H1 (cell line): Measurements from ENCODE around the gene CNIH3. TPM values are rescaled to one million over a fixed set of nuclear protein-coding genes. Genes with fewer than 3 reads are reported as not detected.

Source experiments
- CTCF ChIA-PET: fragments of 300-600 bp; sonication (Branson Sonifier 250); formaldehyde crosslinking; loops from one replicate; lab custom pipeline; 2021; ENCODE audit not compliant: partially characterized antibody; lab: Charles Lee
- POLR2A ChIA-PET: fragments of 300-600 bp; sonication (Branson Sonifier 250); formaldehyde crosslinking; loops from one replicate; lab custom pipeline; 2021; ENCODE audit warnings: inconsistent platforms; ENCODE audit not compliant: partially characterized antibody; lab: Charles Lee
- DNase-seq, 2 experiments: peaks; one replicate each; pipeline versions ENCODE4 v3.0.0 to v3.0.0-alpha.2; 2010 to 2022; ENCODE audit warnings: low spot score in 2 of 2, low read depth in 1 of 2, mixed read lengths in 1 of 2
- FAIRE-seq: peaks from 2 replicates; lab custom pipeline; 2011; peaks lifted over from hg19 to GRCh38; lab: Jason Lieb, UNC
- H2AFZ ChIP-seq: 2 replicates; pipeline ENCODE4 v1.8.1; 2012; ENCODE audit warnings: low read length, inconsistent platforms
- H2AK5ac ChIP-seq: 2 replicates; pipeline ENCODE4 v1.6.1; 2013; ENCODE audit warnings: low read depth, low read length
- H2BK120ac ChIP-seq: replicated peaks from 2 replicates; pipeline ENCODE3; 2013; ENCODE audit warnings: low read depth, low read length, inconsistent platforms
- H2BK12ac ChIP-seq: 2 replicates; pipeline ENCODE4 v1.6.1; 2013; ENCODE audit warnings: low read depth, low read length
- H2BK15ac ChIP-seq: 2 replicates; pipeline ENCODE4 v1.6.1; 2013; ENCODE audit warnings: low read length
- H2BK20ac ChIP-seq: 2 replicates; pipeline ENCODE4 v1.6.1; 2013; ENCODE audit warnings: low read length
- H2BK5ac ChIP-seq: 2 replicates; pipeline ENCODE4 v1.6.1; 2013; ENCODE audit warnings: low read depth, low read length
- H3K14ac ChIP-seq: 2 replicates; pipeline ENCODE4 v1.6.1; 2013; ENCODE audit warnings: inconsistent platforms; ENCODE audit not compliant: insufficient read length
- H3K18ac ChIP-seq: 2 replicates; pipeline ENCODE4 v1.6.1; 2013; ENCODE audit warnings: low read length; ENCODE audit errors: extremely low read depth
- H3K23ac ChIP-seq: 2 replicates; pipeline ENCODE4 v1.6.1; 2013; ENCODE audit warnings: inconsistent platforms; ENCODE audit not compliant: insufficient read length
- H3K23me2 ChIP-seq: 2 replicates; pipeline ENCODE4 v1.6.1; 2013; ENCODE audit warnings: low read depth, low read length
- H3K27ac ChIP-seq: 2 replicates; pipeline ENCODE4 v1.6.1; 2011; ENCODE audit warnings: low read depth, low read length, inconsistent platforms
- H3K27me3 ChIP-seq, 4 experiments: replicated peaks in 1 of 4; 1 replicate in 1 of 4; 2 replicates in 3 of 4; pipeline versions ENCODE4 v1.6.1 to v1.8.1; 2011 to 2013; ENCODE audit warnings: low read length in 3 of 4, mild to moderate bottlenecking in 3 of 4, inconsistent platforms in 2 of 4, mixed read lengths in 2 of 4, moderate library complexity in 1 of 4; ENCODE audit not compliant: control insufficient read depth in 3 of 4, insufficient read depth in 3 of 4; ENCODE audit errors: extremely low read depth in 1 of 4
- H3K36me3 ChIP-seq, 4 experiments: 2 replicates each; pipeline versions ENCODE4 v1.6.1 to v1.8.1; 2011 to 2013; ENCODE audit warnings: mild to moderate bottlenecking in 4 of 4, low read length in 3 of 4, moderate library complexity in 2 of 4, control low read depth in 1 of 4, inconsistent platforms in 1 of 4; ENCODE audit not compliant: insufficient read depth in 4 of 4, control insufficient read depth in 2 of 4
- H3K4ac ChIP-seq: replicated peaks from 2 replicates; pipeline ENCODE3; 2013; ENCODE audit warnings: low read length, low read depth, mixed read lengths, inconsistent platforms; ENCODE audit not compliant: insufficient read length
- H3K4me1 ChIP-seq, 4 experiments: replicated peaks in 1 of 4; 1 replicate in 1 of 4; 2 replicates in 3 of 4; pipeline versions ENCODE4 v1.6.1 to v1.8.1; 2011 to 2013; ENCODE audit warnings: low read length in 3 of 4, inconsistent platforms in 2 of 4, mixed read lengths in 1 of 4; ENCODE audit not compliant: insufficient read depth in 4 of 4, control insufficient read depth in 3 of 4
- H3K4me2 ChIP-seq, 2 experiments: 2 replicates each; pipeline versions ENCODE4 v1.6.1 to v1.8.1; 2011 to 2013; ENCODE audit warnings: low read depth in 2 of 2, low read length in 2 of 2, control low read depth in 1 of 2, inconsistent platforms in 1 of 2, mild to moderate bottlenecking in 1 of 2; ENCODE audit not compliant: insufficient read depth in 1 of 2
- H3K4me3 ChIP-seq, 4 experiments: fragments of 200-600, 300-600 bp in 1 of 4; sonication (generic), shearing (Covaris generic), sonication (Bioruptor Twin) in 1 of 4; 2 replicates each; pipeline versions ENCODE4 v1.5.1 to v1.8.1; 2011 to 2016; ENCODE audit warnings: low read length in 4 of 4, low read depth in 3 of 4, control low read depth in 2 of 4, inconsistent platforms in 2 of 4, mild to moderate bottlenecking in 2 of 4, mixed read lengths in 1 of 4, moderate library complexity in 1 of 4; ENCODE audit not compliant: insufficient read depth in 2 of 4; ENCODE audit errors: extremely low read depth in 1 of 4
- H3K56ac ChIP-seq: replicated peaks from 2 replicates; pipeline ENCODE3; 2013; ENCODE audit warnings: low read depth, mild to moderate bottlenecking, mixed read lengths, low read length, inconsistent platforms; ENCODE audit not compliant: insufficient read length
- H3K79me1 ChIP-seq: 2 replicates; pipeline ENCODE4 v1.6.1; 2013; ENCODE audit warnings: low read depth, low read length, control low read depth
- H3K79me2 ChIP-seq, 2 experiments: 2 replicates each; pipeline versions ENCODE4 v1.6.1 to v1.8.1; 2012 to 2013; ENCODE audit warnings: low read length in 2 of 2, mild to moderate bottlenecking in 2 of 2, inconsistent platforms in 1 of 2; ENCODE audit not compliant: insufficient read depth in 2 of 2, control insufficient read depth in 1 of 2
- H3K9ac ChIP-seq, 4 experiments: replicated peaks in 1 of 4; 1 replicate in 1 of 4; 2 replicates in 3 of 4; pipeline versions ENCODE4 v1.6.1 to v1.8.1; 2011 to 2013; ENCODE audit warnings: low read depth in 3 of 4, low read length in 3 of 4, control low read depth in 2 of 4, mild to moderate bottlenecking in 2 of 4, moderate library complexity in 2 of 4, inconsistent platforms in 1 of 4; ENCODE audit errors: extremely low read depth in 1 of 4
- H3K9me3 ChIP-seq, 2 experiments: 2 replicates each; pipeline versions ENCODE4 v1.6.1 to v1.8.1; 2012 to 2013; ENCODE audit warnings: mild to moderate bottlenecking in 2 of 2, moderate library complexity in 2 of 2, control low read depth in 1 of 2, inconsistent platforms in 1 of 2, low read depth in 1 of 2, low read length in 1 of 2, mixed read lengths in 1 of 2; ENCODE audit not compliant: insufficient read depth in 2 of 2
- H4K20me1 ChIP-seq, 2 experiments: replicated peaks in 1 of 2; 2 replicates each; pipeline versions ENCODE3 to v1.8.1; 2011 to 2013; ENCODE audit warnings: inconsistent platforms in 2 of 2, low read length in 2 of 2, mild to moderate bottlenecking in 1 of 2; ENCODE audit not compliant: insufficient read depth in 2 of 2, control insufficient read depth in 1 of 2
- H4K5ac ChIP-seq: 2 replicates; pipeline ENCODE4 v1.6.1; 2013; ENCODE audit warnings: low read length, low read depth, mixed read lengths, inconsistent platforms; ENCODE audit not compliant: insufficient read length
- H4K8ac ChIP-seq: 2 replicates; pipeline ENCODE4 v1.8.0; 2013; ENCODE audit warnings: mild to moderate bottlenecking, moderate library complexity, low read length, inconsistent platforms; ENCODE audit not compliant: insufficient read depth; ENCODE audit errors: extremely low read depth
- H4K91ac ChIP-seq: replicated peaks from 2 replicates; pipeline ENCODE3; 2013; ENCODE audit warnings: low read length, mixed read lengths, inconsistent platforms; ENCODE audit not compliant: insufficient read length
- BACH1 ChIP-seq: IDR thresholded peaks from 2 replicates; pipeline ENCODE4 v1.6.1; 2012; ENCODE audit warnings: low read length, improper control_type of control experiment
- CBX8 ChIP-seq: fragments of 300-800, 300-1000 bp; sonication (generic); IDR thresholded peaks from 2 replicates; pipeline ENCODE4 v1.7.1; 2016; ENCODE audit warnings: low read depth, low read length, borderline replicate concordance
- CHD2 ChIP-seq: IDR thresholded peaks from 2 replicates; pipeline ENCODE4 v1.6.1; 2012; ENCODE audit warnings: low read length, improper control_type of control experiment
- EP300 ChIP-seq, 2 experiments: IDR thresholded peaks; 1 replicate in 1 of 2; 2 replicates in 1 of 2; pipeline ENCODE4 v1.6.1; 2011 to 2012; ENCODE audit warnings: low read depth in 2 of 2, low read length in 2 of 2, mild to moderate bottlenecking in 2 of 2, borderline replicate concordance in 1 of 2, inconsistent platforms in 1 of 2, moderate library complexity in 1 of 2
- POLR2A ChIP-seq, 2 experiments: IDR thresholded peaks; 1 replicate in 1 of 2; 2 replicates in 1 of 2; pipeline ENCODE4 v1.6.1; 2011; ENCODE audit warnings: low read depth in 2 of 2, low read length in 2 of 2, mild to moderate bottlenecking in 2 of 2; ENCODE audit errors: control extremely low read depth in 1 of 2
- RAD21 ChIP-seq, 2 experiments: IDR thresholded peaks in 1 of 2; conservative IDR thresholded peaks in 1 of 2; 2 replicates each; pipeline ENCODE4 v1.6.1; 2011; ENCODE audit warnings: low read depth in 2 of 2, low read length in 2 of 2, improper control_type of control experiment in 1 of 2, inconsistent platforms in 1 of 2, mild to moderate bottlenecking in 1 of 2, moderate library complexity in 1 of 2
- RBBP5 ChIP-seq: IDR thresholded peaks from 2 replicates; pipeline ENCODE4 v1.7.1; 2012; ENCODE audit warnings: low read depth, mild to moderate bottlenecking, inconsistent platforms, low read length, moderate library complexity, borderline replicate concordance
- SIX5 ChIP-seq: IDR thresholded peaks from 2 replicates; pipeline ENCODE4 v1.6.1; 2011; ENCODE audit warnings: mild to moderate bottlenecking, low read depth, low read length
- WGBS, 2 experiments: shearing (Covaris generic) in 1 of 2; methylation state at CpG; one replicate each; pipeline versions ENCODE4 v1.1.6 to v1.1.7; 2013 to 2015; ENCODE audit warnings: low lambda C conversion rate in 2 of 2, mixed read lengths in 2 of 2, inconsistent platforms in 1 of 2, low coverage in 1 of 2, missing lambda C conversion rate in 1 of 2; ENCODE audit not compliant: insufficient replicate concordance in 2 of 2, insufficient coverage in 1 of 2, insufficient read length in 1 of 2; ENCODE audit errors: extremely low coverage in 1 of 2, missing lambda C conversion rate in 1 of 2; 5-methylcytosine and 5-hydroxymethylcytosine counted together
- polyA plus RNA-seq, 7 experiments: library from polyadenylated mRNA; depleted of rRNA in 3 of 7; stranded (reverse) in 5 of 7; unstranded in 2 of 7; fragments of >200 nt in 5 of 7; fragments of 200-250 nt in 2 of 7; gene quantifications; 1 replicate in 5 of 7; 2 replicates in 1 of 7; 4 replicates in 1 of 7; pipeline versions ENCODE4 v1.2.1 to v1.2.3, GENCODE V29; 2011 to 2013; ENCODE audit warnings: missing spikeins in 2 of 7, mixed read lengths in 2 of 7
- total RNA-seq: library from RNA; stranded (reverse); fragmentation: NEBNext Ultra II Directional; extraction: Animal tissue kit (Norgen Biotek cat#: 25700); gene quantifications from 2 replicates; pipeline ENCODE4 v1.2.1, GENCODE V29; 2021

The CNIH3 gene
- total and polyA plus RNA-seq, 2 of the 8 experiments (the other 6 are each of a cell fraction or from before 2014, with no cell fraction given) = 3.7 to 5.6 TPM

- H2AFZ ChIP-seq = no peak overlapping the region
- H3K79me1 ChIP-seq = no peaks in the 10 kb centered on the region
- H3K9me3 ChIP-seq = no peaks in the 10 kb centered on the region
- no peaks in the 10 kb centered on the region for H3K79me2 ChIP-seq
- H2BK120ac ChIP-seq = no peak overlapping the region
- FAIRE-seq = no peak
- no peak overlapping the region for H4K91ac ChIP-seq
- 92% methylated on average over 5 of the region's 5 CpGs; no CpG with 5 or more reads in 1 of the 2 experiments for WGBS, 2 experiments
- H3K4me2 ChIP-seq = 0 out of 4 replicates have a peak overlapping the region, but pooled peaks of 1 of the 2 experiments have one; percentile 22
- H4K8ac ChIP-seq = no peak overlapping the region
- ChIA-PET CTCF (interaction anchor here (0.6 to 7.8 kb wide), 8 partner anchors 12 to 348 kb away, joined by 3 to 94 read pairs (median 6); partner anchors contain the start of gene CNIH3), POLR2A (interaction anchor here (1.0 kb wide), 1 partner anchor 11 kb away, joined by 3 read pairs; no protein-coding TSS in a partner anchor)
- peaks cover 0 to 9% (median 5%) of the 10 kb centered on the region in 4 experiments; a peak in 5 of 7 replicates for H3K4me1 ChIP-seq
- no peak overlapping the region for H4K5ac ChIP-seq
- H3K23me2 ChIP-seq = no peaks in the 10 kb centered on the region
- H2BK20ac ChIP-seq = 0 out of 2 replicates have a peak overlapping the region, but pooled peaks have one; percentile 6
- DNase-seq = no peak
- no peaks in the 10 kb centered on the region for H3K27me3 ChIP-seq
- peak overlapping the region; percentile 10; the same call in 1 of the 2 replicates for H2BK12ac ChIP-seq
- no peak overlapping the region for H3K14ac ChIP-seq
- H3K27ac ChIP-seq = no peak overlapping the region
- H4K20me1 ChIP-seq = no peaks in the 10 kb centered on the region
- H2BK15ac ChIP-seq = no peak overlapping the region
- H2BK5ac ChIP-seq = no peak overlapping the region
- no peak overlapping the region for H3K9ac ChIP-seq
- H3K36me3 ChIP-seq = peaks cover 0 to 2% (median 0%) of the 10 kb centered on the region in 4 experiments; a peak in 2 of 8 replicates
- H3K4ac ChIP-seq = no peak overlapping the region
- no peak overlapping the region for H3K23ac ChIP-seq
- no peak overlapping the region for H3K56ac ChIP-seq
- no peak overlapping the region for H3K4me3 ChIP-seq
- H2AK5ac ChIP-seq = no peak overlapping the region
- peak overlapping the region; percentile 80 for H3K18ac ChIP-seq
- TF ChIP-seq EP300 (IDR thresholded peaks at IDR 0.05; ENCODE audit: borderline replicate concordance in 1 of 2, low read depth in 2 of 2, low read length in 2 of 2) (no peak), BACH1 (no peak), RBBP5 (no peak), CHD2 (no peak), RAD21 (IDR thresholded peaks at IDR 0.05 in 1 of 2, conservative IDR thresholded peaks at IDR 0.05 in 1 of 2; ENCODE audit: low read depth in 2 of 2, low read length in 2 of 2) (no peak), POLR2A (IDR thresholded peaks at IDR 0.05; ENCODE audit: control extremely low read depth in 1 of 2, low read depth in 2 of 2, low read length in 2 of 2) (no peak), CBX8 (no peak), SIX5 (no peak)
These were observed 16.3 kb downstream of the CNIH3 start for GRCh38 chr1:224632381-224632871.
